DMS153 (cell line): ENCODE results near the gene ENC1.
"Not testable (repeated sequence)": the region's sequence is repeated elsewhere in the genome, so short reads cannot be mapped to it uniquely, and the experiment has no call there.

Source experiments
- DNase-seq: peaks from one replicate; lab custom pipeline; 2025; lab: John Stamatoyannopoulos, UW

The ENC1 gene, protein sequence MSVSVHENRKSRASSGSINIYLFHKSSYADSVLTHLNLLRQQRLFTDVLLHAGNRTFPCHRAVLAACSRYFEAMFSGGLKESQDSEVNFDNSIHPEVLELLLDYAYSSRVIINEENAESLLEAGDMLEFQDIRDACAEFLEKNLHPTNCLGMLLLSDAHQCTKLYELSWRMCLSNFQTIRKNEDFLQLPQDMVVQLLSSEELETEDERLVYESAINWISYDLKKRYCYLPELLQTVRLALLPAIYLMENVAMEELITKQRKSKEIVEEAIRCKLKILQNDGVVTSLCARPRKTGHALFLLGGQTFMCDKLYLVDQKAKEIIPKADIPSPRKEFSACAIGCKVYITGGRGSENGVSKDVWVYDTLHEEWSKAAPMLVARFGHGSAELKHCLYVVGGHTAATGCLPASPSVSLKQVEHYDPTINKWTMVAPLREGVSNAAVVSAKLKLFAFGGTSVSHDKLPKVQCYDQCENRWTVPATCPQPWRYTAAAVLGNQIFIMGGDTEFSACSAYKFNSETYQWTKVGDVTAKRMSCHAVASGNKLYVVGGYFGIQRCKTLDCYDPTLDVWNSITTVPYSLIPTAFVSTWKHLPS

GRCh38 chr5:74640450-74640953 is at the start of gene ENC1:
ENC1 (minus strand) TSS chr5:74640728; CDS start chr5:74636485, 4,243 bp downstream.
- DNase-seq = peak; percentile 69

DNA sequence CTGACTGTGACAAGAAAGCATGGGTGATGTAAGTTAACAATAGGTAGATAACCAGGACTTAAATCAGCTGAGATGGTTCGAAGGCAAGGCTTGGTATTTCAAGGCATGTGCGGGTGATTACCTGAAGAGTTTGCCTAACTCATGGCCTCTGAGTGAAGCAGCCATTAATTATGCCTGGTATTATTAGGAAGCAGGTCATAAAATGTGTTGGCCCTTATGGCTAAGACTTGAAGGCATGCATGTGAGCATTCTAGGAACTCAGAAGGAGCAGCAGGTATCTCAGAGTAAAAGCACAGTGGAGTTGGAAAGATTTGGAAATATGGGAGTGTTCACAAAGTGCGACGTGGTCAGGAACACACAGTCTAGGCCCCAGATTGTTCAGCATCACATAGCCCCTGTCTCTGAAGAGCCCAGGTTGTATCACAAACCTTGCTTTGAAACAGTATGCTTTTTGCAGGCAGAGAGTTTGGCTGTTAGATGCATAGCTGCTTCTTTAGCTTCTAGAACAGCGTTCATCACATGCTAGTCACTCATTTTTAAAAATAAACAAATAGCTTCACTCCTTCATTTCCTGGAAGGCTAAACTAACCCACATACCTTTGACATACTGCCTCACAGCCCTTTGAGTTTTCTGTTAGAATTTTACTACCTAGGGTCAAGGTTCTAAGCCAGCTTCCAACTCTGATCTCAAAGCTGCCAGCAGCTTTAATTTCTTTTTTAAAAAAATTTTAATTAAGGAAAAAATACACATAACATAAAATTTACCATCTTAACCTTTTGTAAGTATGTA is 46.6 kb upstream of the ENC1 start:
- DNase-seq = no peak

DNA sequence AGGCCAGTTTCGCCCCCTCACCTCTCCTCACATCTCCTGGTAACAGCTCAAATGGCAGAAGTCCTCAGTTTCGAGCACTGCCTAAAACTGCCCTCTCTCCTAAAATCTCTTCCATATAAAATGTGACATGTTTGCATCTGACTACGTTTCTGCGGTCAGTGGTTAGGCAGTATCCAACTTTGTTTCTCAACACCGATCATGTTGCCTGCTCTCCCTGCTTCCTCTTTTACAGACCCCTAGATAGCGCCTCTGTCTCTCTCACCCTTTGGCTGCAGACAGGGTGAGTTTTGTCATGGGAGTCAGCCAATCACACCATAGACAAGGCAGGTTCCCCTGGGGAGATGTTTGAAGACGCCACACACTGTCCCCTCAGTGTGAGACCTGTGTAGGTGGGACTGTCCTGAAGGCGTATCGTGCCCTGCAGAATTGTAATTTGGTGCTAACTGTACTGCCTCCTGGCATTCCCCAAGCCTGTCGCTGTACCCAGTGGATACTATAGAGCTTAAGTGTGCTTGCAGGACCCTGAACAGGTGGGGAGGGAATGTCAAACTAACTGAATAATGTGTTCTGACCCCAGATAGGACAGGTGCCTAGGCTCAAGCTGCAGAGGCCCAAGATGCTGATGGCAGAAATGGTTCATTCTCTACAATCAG is 45.6 kb upstream of the ENC1 start:
- no peak for DNase-seq

DNA sequence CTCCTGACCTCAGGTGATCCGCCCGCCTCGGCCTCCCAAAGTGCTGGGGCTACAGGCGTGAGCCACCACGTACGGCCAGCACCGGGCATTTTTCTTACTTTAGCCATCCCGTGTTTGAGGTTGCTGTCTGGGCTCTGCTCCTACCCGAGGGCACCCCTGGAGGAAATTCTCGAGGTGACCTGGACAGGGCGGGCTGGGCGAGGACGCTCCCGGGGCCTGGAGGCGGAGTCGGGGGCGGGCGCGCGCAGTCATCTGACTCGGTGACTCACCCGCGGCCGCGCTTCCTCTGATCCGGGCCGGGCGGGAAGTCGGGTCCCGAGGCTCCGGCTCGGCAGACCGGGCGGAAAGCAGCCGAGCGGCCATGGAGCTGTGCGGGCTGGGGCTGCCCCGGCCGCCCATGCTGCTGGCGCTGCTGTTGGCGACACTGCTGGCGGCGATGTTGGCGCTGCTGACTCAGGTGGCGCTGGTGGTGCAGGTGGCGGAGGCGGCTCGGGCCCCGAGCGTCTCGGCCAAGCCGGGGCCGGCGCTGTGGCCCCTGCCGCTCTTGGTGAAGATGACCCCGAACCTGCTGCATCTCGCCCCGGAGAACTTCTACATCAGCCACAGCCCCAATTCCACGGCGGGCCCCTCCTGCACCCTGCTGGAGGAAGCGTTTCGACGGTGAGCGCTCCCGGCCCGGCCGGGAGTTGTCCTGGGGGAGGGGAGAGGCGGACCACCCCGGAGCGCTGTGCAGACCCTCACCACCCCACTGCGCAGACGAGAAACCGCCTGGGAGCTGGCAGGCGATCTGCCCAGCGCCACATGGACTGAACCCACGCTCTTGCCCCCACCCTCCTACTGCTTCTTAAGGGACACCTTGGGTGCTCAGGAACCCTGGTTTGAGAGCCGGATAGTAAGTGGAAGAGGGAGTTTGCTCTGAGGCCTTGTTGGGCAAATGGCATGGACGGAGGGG is 44.6 kb upstream of the ENC1 start, which contains the start of gene HEXB:
HEXB (plus strand) TSS at position 334 of the 952 bp plus-strand sequence; CDS start at position 362, 28 bp downstream.
- DNase-seq = peak; percentile 26

DNA sequence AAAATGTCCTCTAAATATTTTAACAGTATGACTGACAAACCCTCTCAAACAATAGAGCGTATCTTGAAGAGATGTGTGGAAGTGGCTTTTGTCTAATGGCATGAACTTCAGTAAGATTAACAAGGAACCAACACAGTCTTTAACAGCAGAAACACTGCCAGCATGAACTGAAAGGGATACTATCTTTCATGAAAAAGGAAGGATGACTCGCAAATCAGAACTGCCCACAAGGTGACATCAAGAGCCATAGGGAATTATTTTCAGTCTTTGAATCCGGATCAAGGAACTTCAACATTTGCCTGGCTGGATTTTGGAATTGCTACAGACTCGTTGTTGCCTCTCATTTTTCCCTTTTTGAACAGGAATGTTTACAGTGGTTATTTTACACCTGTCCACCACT is 39.4 kb upstream of the ENC1 start:
- DNase-seq = no peak

DNA sequence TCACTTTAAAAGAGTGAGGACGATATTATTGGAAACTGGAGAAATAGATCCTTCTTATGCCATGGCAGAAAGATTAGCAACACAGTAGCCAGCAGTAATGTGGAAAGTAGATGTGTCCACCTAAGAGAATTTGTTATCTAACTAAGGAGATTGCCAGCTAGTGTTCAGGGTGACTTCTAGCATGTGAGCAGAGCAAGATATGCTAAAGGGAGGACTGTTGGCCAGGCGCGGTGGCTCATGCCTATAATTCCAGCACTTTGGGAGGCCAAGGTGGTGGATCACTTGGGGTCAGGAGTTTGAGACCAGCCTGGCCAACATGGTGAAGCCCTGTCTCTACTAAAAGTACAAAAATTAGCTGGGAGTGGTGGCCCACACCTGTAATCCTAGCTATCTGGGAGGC is 38.8 kb upstream of the ENC1 start:
- DNase-seq = not testable (repeated sequence)

GRCh38 chr5:74678123-74678522 is 37.6 kb upstream of the ENC1 start:
- not testable (repeated sequence) for DNase-seq

DNA sequence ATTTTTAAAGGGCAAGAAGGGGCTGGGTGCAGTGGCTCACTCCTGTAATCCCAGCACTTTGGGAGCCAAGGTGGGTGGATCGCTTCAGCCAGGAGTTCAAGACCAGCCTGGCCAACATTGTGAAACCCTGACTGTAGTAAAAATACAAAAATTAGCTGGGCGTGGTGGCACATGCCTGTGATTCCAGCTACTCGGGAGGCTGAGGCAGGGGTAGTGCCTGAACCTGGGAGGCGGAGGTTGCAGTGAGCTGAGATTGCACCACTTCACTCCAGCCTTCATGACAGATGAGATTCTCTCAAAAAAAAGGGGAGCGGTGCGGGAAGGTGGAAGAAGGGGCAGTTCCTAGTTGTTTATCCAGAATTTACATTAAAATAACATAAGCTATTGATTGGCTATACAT is 35.9 kb upstream of the ENC1 start:
- DNase-seq = not testable (repeated sequence)

GRCh38 chr5:74673011-74673790 is 32.7 kb upstream of the ENC1 start:
- DNase-seq = no peak

DNA sequence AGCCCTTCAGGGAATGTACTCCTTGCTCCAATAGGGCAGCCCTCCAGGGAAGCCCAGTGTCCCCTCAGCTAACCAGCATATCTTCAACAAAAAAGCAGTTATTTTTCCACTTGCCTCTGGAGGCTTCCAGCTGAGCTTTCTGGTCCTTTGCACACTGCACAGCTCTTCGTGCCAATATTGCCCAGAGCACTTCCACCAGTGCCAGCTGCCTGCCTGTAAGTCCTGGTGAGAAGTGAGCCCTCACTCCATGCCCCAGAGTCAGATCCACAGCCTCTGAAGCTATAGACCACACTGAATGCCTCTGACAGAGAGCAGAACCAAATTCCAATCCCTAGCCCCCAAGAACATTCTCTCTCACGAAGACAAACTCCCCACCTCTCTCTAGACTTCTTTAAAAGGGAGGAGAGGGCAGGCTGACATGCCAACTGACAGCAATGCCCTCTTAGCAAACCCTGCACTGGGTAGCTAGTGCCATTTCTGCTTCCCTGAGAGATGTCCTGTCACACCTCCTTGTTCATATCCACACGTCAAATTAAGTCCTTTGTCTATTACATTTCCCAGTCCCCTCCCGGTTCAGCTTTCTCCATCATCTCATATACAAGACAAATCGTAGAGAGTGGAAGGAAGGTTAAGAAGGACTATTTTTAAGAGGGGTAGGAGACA is 31.8 kb upstream of the ENC1 start:
- no peak for DNase-seq

DNA sequence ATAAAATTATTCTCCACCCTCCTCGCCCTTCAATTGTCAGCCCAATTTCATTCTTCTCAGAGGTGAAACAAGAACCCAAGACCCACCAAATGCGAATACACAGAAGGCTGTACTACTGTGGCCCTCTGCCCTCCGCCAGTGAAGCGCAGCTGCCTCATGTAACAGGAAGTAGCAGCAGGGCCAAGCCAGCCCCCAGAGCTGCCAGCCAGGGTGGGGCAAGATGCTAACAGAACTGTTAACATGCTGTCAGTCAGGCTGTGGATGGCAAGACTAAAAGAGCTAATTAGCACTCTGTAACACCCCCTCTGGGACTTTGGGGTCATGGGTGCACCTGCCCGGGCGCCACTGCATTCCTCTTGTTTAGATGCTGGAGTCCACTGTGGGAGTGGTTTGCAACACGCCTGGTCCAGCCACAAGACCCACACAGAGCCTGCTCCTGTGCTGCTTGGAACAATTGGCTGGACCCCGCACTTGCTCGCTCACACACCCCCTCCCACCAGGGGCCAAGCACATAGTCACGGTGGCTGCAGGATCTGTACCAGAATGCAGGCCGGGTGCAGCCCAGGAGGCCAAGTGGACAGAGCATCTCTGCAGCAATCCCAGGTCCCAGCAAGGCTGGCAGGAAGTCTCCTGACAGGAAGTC is 30.0 kb upstream of the ENC1 start:
- no peak for DNase-seq

DNA sequence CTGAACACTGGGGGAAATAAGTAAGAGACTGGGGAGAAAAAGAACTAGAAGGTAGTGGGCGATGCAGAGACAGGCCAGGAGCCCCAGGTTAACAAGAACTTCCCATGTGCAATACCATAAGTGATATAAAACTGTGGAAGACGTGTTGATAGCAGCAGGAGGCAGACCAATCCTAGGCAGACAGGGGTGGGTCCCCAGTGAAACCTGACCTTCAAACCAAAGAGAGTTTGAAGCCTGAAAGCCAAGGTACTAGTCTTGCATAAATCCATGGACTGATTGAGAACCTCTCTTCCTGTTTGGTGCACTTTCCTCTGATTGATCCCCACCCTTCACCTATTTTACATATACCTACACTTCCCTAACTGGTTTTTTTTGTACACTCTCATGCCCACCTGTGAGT is 29.3 kb upstream of the ENC1 start:
- DNase-seq = no peak

DNA sequence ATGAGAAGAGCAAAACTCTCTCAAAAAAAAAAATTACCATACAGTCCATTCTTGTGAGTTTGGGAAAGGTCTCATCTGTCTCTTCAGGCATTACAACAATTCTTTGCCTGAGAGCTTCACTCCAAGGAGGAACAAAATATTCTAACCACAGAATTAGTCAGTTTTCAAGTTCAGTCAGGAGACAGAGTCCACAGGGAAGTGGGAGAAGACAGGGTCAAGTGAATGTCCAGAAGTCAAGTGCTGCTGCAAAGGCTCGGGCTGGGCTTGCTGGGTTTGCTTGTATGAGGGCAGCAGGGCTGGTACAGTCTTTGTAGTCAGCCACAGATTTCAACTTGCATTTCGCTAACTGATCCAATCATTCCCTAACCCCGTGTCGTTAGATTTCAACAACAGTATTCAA is 26.9 kb upstream of the ENC1 start:
- DNase-seq = no peak

DNA sequence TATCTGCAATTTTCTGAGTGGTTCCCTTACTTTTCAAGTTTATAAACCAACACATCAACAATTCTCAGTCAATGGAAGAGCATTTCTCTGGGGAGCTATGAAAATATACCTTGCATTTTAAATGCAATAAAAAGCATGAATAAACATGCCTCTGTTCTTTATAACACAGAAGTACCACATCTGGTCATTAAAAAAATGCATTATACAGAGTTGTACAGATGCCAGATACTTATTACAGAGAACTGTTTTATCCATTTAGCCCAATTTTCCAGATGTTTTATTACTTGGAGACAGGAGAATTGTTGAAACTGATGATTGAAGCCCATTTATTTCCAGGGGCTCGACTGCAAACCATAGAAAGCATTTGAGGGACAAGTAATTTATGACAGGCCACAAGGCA is 25.3 kb upstream of the ENC1 start:
- DNase-seq = no peak

DNA sequence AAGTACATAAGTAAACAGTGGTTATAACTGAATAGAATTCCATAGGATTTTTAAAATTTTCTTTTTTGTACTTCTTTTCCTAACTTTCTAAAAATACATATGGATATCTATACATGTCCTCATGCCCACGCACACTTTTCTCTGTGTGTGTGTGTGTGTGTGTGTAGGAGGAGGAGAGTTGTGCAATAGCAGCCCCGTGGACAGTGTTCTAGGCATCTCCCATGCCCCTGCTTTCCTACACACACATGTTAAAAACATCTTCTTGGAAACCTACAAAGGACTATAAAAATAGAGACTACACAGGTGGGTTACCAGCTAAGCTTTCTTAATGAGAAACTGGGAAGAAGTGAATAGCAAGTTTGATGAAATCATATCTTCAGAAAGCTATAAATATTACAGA is 24.7 kb upstream of the ENC1 start:
- DNase-seq = no peak

DNA sequence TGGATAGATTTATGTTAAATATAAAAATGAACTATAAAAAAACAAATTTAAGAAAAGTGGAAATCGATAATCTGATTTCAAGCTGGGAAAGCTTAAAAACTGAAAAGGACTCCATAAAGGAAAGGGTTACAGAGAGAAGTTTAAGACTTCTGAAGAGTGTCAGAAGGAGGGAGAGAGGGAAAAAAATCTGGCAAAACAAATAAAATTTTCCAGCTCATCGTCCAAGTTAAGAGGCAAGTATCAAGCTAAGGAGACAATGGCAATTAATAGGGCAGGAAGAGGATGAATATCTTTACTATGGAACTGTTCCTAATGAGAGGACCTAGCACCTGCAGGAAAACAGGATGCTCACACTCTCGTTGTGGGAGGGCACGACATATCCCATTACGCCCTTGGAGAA is 24.0 kb upstream of the ENC1 start:
- DNase-seq = no peak

GRCh38 chr5:74660873-74661272 is 20.3 kb upstream of the ENC1 start:
- DNase-seq = no peak

DNA sequence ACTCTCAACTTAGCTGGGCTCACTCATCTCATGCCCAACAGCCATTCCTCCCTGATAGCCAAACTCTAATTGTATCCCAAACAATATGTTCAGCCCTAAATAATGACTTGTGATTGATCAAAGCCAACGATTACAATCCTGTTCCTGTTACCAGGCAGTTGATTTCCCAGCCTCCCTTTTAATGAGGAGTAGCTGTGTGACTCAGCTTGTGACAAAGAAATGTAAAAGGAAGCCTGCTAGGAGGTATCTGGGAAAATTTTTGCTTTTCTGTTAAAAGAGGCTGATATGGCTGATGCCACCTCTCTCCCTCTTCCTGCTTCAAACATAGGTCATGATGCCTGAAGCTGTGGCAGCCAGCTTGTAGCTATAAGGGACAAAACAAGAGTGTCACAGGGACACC is 19.6 kb upstream of the ENC1 start:
- DNase-seq = no peak

DNA sequence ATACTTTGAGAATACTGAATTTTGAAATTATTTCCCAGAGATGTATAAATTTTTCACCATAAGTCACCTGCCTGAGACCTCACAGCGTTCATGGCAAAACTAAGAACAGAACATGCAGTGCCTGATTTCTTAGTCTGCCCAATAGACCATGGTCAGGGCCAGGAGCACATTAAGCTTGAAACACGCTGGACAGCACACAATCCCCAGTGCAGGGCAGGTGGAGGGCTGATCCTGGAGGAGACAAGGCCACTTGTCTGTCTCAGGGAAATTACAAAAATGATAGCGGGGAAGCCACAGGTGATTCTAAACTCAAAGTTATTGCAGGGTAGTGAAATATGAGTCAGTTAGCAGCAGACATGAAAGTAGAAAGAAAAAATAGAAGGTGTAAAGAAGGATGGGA is 18.6 kb upstream of the ENC1 start:
- DNase-seq = no peak
